ENCODE measurements around the gene TRIM24. TPM values are rescaled to one million over a fixed set of nuclear protein-coding genes. Genes with fewer than 3 reads are reported as not detected.

TRIM24 gene
- total and polyA plus RNA-seq, 12 donors: 7.7 to 26.2 (median 18.9) TPM

DNA sequence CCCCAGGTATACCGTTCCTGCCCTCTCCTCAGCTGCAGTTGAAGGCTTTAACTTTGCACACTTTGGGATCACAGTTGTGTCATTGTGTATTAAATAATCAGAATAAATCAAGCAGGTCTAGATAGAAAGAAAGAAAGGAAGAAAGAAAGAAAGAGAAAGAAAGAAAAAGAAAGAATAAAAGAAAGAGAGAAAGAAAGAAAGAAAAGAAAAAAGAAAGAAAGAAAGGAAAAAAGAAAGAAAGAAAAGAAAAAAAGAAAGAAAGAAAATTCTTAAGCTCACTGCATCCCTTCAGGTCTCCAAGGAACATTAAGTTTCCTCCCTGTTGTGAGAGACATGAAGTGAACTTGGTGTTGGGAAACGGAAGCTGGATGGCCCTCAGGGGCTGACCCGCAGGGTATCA, 17.2 kb upstream of the TRIM24 start:
- ATAC-seq (no peak), DNase-seq (no peak)
- no peaks in the 10 kb centered on the region for H3K9me3 ChIP-seq
- TF ChIP-seq, protein P1, sequence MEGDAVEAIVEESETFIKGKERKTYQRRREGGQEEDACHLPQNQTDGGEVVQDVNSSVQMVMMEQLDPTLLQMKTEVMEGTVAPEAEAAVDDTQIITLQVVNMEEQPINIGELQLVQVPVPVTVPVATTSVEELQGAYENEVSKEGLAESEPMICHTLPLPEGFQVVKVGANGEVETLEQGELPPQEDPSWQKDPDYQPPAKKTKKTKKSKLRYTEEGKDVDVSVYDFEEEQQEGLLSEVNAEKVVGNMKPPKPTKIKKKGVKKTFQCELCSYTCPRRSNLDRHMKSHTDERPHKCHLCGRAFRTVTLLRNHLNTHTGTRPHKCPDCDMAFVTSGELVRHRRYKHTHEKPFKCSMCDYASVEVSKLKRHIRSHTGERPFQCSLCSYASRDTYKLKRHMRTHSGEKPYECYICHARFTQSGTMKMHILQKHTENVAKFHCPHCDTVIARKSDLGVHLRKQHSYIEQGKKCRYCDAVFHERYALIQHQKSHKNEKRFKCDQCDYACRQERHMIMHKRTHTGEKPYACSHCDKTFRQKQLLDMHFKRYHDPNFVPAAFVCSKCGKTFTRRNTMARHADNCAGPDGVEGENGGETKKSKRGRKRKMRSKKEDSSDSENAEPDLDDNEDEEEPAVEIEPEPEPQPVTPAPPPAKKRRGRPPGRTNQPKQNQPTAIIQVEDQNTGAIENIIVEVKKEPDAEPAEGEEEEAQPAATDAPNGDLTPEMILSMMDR (IDR thresholded peaks at IDR 0.05): no peak
- H3K27ac ChIP-seq: no peak overlapping the region
- H3K4me1 ChIP-seq: no peaks in the 10 kb centered on the region
- intact Hi-C loops (cut with DNase I): loop anchor here in 2 of 10 donors (10.0 kb wide), 2 partner anchors 278 to 292 kb away; no protein-coding TSS in a partner anchor
- no peak overlapping the region for H3K4me3 ChIP-seq
- no peaks in the 10 kb centered on the region for H3K36me3 ChIP-seq
- H3K27me3 ChIP-seq: no peaks in the 10 kb centered on the region
- WGBS, 2 donors: 95 to 96% methylated on average over 3 of the region's 3 CpGs

DNA sequence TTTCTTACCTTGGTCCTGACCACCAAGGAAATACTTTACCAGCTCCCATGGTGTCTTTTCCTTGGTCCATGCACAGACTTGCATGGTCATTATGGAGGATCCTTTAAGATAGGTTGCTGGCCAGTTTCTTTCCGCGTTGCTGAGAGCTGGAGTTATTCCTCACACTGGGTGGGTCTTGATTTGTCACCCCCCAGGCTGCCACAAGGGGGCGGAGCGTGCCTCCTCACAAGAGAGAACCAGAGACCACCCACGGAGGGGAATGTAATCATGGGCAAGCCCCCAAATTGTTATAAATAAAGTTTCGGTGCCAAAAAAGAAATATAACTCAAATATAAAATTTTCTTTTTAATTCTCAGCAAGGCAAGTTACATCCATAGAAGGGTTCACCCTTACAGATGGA, 10.5 kb upstream of the TRIM24 start:
- DNase-seq (no peak), ATAC-seq (no peak)
- H3K27me3 ChIP-seq: no peaks in the 10 kb centered on the region
- WGBS, 2 donors: 92 to 94% methylated on average over 6 of the region's 6 CpGs
- no peaks in the 10 kb centered on the region for H3K4me1 ChIP-seq
- no peaks in the 10 kb centered on the region for H3K9me3 ChIP-seq
- no peak overlapping the region for H3K4me3 ChIP-seq
- TF ChIP-seq, protein P1 (IDR thresholded peaks at IDR 0.05): peak in 6 of 9 donors; percentile 9 to 30 (median 24)
- no peak overlapping the region for H3K27ac ChIP-seq
- intact Hi-C loops (cut with DNase I): loop anchor here in 2 of 10 donors (10.0 kb wide), 2 partner anchors 285 kb away; no protein-coding TSS in a partner anchor
- no peaks in the 10 kb centered on the region for H3K36me3 ChIP-seq

DNA sequence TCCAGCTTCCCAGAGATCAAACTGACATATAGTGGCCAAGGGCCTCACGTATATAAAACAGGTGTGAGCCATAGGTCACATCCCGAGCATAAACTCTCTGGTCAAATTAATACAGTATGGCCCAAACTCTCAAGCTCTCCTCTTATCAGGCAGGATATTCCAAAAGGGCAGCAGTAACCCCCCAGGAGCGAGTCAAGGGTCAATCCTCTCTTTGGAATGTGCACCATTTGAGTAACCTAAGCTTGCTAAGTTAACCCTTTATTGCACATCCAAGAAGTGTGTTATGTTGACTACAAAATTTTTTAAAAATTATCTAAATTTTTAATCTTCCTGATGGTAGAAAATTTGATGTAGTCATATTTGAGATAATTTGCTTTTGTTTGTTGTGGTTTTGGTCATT, 4.5 kb upstream of the TRIM24 start:
- intact Hi-C loops (cut with DNase I): loop anchor here in 2 of 10 donors (10.0 kb wide), 1 partner anchor 279 kb away; no protein-coding TSS in a partner anchor
- ATAC-seq: no peak
- Histone ChIP-seq H3K36me3 (no peaks in the 10 kb centered on the region), H3K9me3 (no peaks in the 10 kb centered on the region), H3K27me3 (no peaks in the 10 kb centered on the region), H3K4me1 (peaks cover 0 to 4% (median 0%) of the 10 kb centered on the region in 9 donors), H3K4me3 (no peak overlapping the region), H3K27ac (no peak overlapping the region)
- no peak for DNase-seq
- TF ChIP-seq, protein P1 (IDR thresholded peaks at IDR 0.05): no peak
- WGBS, 2 donors: 76 to 78% methylated on average over 3 of the region's 3 CpGs

DNA sequence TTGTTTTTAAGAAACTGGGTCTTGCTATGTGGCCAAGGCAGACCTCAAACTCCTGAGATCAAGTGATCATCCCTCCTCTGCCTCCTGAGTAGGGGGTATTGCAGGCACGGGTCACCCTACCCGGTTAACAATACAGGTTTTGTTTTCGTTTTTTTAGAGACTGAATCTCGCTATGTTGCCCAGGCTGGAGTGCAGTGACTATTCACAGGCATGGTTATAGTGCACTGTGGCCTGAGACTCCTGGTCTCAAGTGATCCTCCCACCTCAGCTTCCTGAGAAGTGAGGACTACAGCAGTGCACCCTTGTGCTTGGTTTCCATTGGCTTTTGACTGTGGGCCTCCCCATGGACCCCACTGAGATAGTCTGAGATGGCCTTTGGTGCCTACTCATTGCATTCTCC, 3.8 kb upstream of the TRIM24 start:
- 84 to 87% methylated on average over 4 of the region's 4 CpGs for WGBS, 2 donors
- H3K27ac ChIP-seq: no peak overlapping the region
- intact Hi-C loops (cut with DNase I): loop anchor here in 2 of 10 donors (10.0 kb wide), 1 partner anchor 279 kb away; no protein-coding TSS in a partner anchor

More for the DNA sequence above, 3.8 kb upstream of the TRIM24 start:
- DNase-seq: no peak
- no peaks in the 10 kb centered on the region for H3K36me3 ChIP-seq
- H3K27me3 ChIP-seq: no peaks in the 10 kb centered on the region
- H3K4me1 ChIP-seq: peaks cover 0 to 6% (median under 1%) of the 10 kb centered on the region in 9 donors
- ATAC-seq: no peak
- H3K9me3 ChIP-seq: no peaks in the 10 kb centered on the region
- TF ChIP-seq, protein P1 (IDR thresholded peaks at IDR 0.05): no peak
- H3K4me3 ChIP-seq: no peak overlapping the region

Data from heart right ventricle (tissue), 16 donors.